Renal pelvis (tissue), 4 donors: ENCODE results near the gene MS4A10. TPM values are rescaled to one million over a fixed set of nuclear protein-coding genes. Genes with fewer than 3 reads are reported as not detected.

ENCODE experiments used
- DNase-seq: peaks from one replicate; pipeline ENCODE4 v3.0.0-alpha.2; 2013
- polyA plus RNA-seq, 3 donors: library from polyadenylated mRNA; unstranded; fragments of 120-200 nt; gene quantifications; one replicate each; pipeline ENCODE4 v1.2.1, GENCODE V29; 2013; ENCODE audit not compliant: insufficient read length in 3 of 3

The MS4A10 gene
- polyA plus RNA-seq, 3 donors: 0.10 to 0.24 (median 0.12) TPM

DNA sequence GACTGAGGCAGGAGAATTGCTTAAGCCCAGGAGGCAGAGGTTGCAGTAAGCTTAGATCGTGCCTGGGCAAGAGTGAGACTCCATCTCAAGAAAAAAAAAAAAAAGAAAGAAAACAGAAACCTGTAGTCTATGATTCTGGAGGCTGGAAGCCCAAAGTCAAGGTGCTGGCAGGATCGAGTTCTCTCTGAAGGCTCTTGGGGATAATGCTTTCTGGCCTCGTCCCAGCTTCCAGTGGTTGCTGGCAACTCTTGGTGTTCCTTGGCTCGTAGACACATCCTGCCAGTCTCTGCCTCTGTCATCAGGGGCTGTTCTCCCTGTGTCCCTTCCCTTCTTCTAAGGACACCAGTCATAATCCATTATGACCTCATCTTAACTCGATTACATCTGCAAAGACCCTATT lies 40.0 kb downstream of the MS4A10 start:
- DNase-seq: no peak

DNA sequence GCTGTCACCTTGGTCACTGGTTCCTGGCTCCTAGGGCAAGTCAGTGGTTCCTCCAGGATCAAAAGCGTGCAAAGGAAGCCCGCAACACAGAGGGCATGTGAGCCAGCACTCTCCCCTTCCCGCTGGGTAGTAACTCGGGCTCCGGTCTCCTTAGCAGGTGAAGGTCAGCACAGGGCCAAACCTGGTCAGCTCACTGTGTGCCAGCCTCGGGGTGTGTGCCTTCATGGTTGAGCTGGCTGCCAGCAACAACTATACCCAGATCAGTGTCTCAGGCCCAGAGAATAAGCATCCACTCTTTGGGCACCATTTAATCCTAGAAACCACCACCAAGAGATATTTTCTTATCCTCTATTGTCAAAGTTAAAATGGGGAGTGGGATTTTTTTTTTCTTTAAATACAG lies 40.7 kb downstream of the MS4A10 start:
- no peak for DNase-seq

DNA sequence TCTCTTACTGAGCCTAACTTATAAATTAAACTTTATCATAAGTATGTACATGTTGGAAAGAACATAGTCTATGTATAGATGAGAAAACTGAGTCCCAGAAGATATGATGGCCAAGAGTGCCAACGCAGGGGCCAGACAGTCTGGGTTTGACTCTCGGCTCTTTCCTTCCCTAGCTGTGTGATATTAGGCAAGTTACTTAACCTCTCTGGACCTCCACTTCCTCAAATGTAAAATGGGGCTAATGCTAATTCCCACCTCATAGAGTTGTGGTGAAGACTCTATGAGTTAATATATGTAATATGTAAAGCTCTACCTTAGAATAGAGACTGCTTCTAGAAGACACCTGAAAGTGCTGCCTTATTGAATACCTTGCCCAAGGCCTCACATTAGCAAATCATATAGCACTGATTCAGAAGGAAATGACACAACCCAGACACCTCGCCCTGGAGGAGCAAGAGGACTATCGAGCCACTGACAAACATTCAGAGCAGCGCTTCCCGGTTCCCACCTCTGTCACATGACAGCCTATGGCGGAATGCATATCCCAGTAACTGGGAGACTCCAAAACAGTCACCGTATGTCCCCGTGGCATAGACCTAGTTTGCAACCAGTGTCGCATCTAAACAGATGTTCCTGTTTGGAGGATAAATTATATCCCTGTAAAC lies 45.5 kb downstream of the MS4A10 start:
- no peak for DNase-seq

DNA sequence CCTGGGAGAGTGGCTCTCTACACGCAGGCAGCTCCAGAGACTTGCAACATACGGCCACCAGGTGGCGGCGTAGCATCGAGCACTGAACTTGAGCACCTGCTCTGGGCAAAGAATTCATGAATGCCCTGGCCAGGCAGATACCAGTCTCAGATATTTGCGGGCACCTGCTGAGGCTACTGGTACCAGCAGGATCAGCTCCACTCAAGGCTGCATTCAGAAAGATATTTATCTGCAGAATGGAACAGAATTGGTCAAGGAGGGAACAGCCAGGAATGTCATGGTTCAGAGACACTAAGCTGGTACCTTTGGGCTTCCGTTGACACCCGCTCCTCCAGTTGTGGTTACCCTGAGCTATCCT lies 46.0 kb downstream of the MS4A10 start:
- peak; percentile 71 for DNase-seq

DNA sequence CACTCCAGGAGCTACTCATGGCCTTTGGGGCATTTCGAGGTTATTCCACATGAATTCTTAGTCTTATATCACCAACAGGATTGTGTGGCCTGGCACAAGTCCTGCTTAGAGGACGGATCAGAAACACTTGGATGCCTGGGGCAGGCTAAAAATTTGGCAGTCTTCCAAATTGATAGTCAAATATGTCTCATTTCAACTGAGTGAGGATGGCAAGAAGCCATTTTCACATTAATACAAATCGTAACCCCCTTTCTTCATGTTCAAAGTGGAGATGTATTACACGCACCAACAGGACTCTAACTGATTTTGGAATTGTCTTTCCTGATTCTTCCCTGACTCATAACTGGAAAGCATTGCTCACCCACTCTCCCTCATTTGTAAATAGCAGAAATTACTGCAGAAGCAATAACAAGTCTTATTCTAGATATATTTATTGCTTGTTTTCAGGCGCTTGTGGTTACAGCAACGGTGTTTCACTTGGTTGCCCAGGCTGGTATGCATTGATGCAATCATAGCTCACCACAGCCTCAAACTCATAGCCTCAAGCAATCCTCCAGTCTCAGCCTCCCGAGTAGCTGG lies 46.5 kb downstream of the MS4A10 start:
- no peak for DNase-seq

DNA sequence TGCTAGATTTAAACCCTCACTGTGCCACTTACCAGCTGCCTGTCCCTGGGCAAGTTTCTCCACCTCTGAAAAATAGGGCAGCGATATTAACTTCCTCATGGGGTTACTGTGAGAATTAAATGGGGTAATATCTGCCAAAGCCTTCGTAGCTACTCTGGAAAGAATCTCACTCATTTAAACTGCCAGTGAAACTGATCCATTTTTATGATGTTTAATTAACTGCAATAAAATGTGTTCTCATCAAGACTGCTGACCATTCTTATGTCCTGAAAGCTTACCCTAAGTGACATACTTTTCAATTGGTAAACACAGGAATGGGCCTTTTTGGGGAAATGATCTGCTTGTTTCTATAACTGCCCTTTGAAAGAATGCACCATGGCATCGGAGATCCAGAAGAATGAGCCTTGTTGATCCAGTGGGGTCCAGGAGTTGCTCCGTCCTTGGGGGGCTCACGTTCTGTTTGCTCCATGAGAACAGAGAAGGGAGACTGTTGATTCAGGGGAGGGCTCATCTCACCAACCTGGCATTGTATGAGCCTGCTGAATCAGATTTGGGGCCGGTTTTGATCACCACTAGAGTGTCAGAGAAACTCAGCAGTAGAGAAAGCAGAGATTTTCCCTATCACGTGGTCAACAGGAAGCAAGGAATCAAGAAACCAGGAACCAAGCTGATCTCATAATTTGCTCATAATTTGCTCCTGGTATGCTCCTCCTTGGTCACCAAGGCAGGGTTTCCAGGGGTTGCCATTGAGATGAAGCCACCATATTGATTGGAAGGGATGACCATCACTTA lies 49.8 kb downstream of the MS4A10 start:
- DNase-seq: no peak

DNA sequence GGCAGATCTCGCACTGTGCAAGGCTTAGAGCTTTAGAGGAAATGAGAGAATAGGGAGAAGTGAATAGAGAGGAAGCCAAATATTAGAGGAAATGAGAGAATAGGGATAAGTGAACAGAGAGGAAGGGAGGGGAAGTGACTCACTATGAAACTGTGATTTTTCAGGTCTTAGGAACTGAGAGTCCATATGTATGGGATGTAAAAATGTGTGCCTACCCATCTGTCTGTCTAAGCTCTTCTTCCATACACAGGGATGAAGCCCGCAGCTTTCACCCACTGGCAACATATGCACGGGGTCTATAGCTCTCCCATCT lies 50.4 kb downstream of the MS4A10 start:
- no peak for DNase-seq

DNA sequence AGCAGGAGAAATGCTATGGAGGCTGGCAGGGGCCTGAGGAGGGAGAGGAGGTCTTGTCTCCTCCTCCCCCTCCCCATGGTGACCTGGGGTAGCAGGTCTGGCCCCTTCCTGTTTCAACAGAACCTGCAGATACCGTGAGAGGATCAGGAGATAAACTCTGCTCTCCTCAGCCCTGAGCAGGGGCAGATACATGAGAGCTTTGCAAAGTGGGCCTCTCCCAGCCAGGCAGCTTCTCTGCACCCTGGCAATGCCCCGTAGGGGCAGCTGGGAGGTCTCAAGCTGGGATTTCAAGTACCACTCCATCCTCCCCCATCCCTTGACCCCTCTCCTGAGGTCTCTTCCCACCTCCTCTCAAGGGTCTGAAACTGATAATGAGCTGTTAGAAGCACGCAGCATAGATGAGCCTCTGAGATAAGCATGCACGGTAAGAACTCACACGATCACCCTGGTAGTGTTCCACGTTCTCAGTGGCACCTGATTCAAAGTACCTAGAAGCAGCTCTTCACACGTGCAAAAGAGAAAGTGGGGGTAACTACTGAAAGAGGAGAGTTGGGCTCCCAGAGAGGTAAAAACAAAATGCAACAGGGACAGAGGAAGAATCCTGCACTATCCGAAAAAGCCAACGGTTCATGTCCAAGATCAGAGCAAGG lies 51.9 kb downstream of the MS4A10 start:
- no peak for DNase-seq

DNA sequence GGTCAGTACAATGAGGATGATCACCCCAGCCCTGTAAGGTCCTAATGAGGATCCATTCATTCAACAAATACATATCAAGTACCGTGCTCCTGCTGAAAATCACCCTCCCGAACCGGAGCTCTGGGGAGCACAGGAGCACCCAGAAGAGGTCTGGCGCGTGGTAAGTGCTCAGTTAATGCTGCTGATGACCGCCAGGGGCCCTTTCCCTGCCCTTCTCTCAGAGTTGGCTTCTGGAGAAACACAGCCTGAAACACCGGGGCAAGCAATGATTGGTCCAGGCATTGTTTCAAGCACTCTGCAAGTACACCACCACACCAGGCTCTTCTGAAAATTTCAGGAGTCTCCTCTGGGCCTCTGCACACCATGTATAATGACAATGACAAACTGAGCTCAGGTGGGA lies 53.0 kb downstream of the MS4A10 start:
- DNase-seq: no peak

DNA sequence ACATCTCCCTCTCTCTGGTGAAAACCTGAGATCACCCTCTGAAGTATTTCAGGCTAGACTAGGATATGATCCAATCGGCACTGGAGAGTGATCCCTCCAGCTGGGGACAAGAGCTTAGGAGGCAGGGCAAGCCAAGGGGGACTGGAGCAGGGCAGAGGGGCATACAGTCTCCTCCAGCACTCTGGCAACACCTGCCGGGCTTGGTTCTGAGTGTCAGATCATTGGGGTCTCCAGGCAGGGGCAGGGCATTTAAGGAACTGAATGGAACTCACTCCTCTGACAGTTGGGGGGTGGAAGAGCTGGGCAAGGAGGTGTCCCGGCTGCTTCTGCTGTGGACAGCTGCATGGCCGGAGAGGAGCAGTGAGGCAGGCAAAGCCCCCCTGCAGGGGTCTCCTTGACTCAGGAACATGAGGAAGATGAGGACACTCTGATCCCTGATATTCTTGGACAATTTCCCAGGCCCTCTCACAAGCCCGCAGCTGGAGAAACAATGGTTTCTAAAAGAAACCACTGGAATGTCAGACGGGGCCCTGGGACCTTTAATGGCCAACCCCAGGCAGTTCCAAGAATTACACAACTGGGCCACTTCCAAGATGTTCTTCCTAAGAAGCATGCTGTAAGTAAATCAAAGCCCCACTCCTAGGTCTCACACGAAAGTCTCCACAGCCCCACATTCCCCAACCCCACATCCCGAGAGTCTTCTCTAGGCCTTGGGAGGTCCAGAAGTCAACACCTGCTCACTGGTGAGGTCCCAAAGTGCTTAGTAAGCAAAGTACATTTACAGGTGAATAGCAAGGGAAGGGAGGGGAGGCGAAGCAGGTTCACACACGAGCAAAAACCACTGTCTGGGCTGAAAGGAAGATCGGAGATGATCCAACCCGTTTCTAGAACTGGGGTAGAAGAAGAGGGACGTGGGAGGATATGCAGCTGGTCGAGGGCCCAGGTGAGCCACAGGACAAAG lies 55.6 kb downstream of the MS4A10 start:
- DNase-seq: peak; percentile 69

DNA sequence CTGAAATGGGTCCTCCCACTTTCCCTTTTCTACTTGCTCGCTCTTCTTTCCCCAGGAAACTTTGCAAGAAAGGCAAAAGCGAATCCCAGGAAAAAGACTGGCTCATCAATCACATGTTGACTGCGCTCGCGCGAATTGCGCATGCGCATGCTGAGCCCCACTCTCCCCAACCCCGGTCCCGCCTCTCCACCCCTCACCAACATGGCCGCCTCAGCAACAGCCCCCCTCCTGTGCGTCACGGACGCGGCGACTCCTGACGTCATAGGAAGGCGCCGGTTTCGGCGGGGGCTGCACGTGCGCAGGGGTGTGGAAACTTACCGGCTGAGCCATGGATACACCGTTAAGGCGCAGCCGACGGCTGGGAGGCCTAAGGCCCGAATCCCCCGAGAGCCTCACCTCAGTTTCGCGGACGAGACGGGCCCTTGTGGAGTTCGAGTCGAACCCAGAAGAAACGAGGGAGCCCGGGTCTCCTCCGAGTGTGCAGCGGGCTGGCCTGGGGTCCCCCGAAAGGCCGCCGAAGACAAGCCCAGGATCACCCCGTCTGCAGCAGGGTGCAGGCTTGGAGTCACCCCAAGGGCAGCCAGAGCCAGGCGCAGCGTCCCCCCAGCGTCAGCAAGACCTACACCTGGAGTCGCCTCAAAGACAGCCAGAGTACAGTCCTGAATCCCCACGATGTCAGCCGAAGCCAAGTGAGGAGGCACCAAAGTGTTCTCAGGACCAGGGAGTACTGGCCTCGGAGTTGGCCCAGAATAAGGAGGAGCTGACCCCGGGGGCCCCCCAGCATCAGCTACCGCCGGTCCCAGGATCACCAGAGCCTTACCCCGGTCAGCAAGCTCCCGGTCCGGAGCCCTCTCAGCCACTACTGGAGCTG lies 56.9 kb downstream of the MS4A10 start, which contains the start of gene CCDC86:
Gene CCDC86 (plus strand): TSS at position 317 of the 871 bp plus-strand sequence. CDS start 12 bp downstream, at position 329.
- DNase-seq: peak; percentile 96

DNA sequence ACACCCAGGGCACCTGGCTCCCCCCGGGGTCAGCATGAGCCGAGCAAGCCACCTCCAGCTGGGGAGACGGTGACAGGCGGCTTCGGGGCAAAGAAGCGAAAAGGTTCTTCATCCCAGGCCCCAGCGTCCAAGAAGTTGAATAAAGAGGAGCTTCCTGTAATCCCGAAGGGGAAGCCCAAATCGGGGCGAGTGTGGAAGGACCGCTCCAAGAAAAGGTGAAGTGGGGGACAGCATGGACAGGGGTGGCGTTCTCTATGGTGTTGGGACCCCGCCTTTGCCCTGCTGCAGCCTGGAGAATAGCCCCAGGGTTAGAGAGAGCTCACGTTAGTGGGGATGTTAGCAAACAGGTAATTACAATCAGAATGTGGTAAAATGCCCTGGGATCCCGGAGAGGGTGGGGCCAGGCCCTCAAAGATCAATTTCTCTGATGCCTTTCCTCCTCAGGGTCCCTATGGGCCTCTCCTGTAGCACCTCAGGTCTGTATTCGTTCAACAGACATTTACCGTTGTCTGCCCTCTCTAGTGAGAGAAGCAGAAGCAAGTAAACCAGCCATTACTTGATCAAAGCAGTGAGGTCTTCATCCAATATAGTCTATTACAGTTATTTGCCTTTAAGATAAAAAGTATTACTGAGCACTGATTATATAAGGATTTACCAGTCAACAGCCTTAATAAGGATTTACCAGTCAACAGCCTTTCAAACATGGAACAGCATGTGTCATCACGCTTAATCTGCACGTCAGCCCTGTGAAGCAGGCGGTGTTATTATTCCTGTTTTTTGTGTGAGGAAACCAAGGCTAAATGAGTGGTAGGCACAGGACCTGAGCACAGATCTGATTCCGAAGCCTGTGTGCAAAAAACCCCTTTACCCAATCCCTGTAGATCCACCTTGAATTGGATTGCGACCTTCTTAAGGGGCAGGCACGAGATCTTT lies 57.8 kb downstream of the MS4A10 start:
- DNase-seq: no peak

DNA sequence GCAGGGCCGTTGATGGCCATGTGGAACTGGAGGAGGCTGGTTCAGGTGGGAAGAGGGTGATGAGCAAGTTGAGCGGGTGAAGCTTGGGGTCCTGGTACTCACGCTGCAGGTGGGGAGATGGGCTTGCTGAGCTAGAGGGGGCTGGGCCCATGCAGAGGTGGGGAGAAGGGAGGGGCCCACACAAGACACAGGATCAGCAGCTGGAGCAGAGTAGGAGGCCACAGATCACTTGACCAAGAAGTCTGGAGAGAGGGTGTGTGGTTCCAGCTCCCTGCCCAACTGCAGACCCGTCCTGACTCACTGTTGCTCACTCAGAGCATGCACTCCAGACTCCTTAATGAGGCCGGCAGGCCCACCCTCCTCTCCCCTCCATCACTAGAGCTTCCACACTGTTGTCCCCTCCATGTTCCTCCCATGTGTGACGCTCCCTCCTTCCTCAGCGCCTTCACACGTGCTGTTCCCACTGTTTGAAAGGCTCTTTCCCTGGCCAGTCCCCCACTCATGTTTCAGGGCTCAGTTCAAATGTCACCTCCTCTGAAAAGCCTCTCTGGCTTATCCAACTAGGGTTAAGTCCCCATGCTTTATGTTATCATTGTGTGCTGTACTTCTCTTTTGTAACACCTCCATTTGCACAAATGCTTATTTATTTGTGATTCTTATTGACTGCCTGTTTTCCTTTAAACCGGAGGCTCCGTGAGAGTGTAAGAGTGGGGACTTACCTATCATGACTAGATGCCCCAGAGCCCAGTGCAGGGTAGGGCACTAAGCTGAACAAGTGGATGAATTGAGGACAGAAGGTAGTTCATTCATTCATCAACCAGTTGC lies 59.1 kb downstream of the MS4A10 start:
- no peak for DNase-seq

DNA sequence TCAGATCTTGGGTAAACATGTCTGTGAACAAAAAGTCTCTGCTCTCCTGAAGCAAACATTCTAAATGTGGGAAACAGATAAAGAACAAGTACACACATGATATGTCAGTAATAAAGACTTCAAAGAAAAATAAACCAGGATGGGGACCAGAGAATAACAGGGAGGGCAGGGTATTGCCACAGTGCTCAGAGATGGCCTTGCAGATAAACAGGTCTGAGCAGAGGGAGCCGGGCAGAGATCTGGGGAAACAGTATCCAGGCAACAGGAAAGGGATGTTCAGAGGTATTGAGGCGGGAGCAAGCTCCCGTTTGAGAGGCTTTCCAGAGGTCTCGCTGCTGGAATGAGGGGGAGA lies 59.7 kb downstream of the MS4A10 start:
- no peak for DNase-seq

DNA sequence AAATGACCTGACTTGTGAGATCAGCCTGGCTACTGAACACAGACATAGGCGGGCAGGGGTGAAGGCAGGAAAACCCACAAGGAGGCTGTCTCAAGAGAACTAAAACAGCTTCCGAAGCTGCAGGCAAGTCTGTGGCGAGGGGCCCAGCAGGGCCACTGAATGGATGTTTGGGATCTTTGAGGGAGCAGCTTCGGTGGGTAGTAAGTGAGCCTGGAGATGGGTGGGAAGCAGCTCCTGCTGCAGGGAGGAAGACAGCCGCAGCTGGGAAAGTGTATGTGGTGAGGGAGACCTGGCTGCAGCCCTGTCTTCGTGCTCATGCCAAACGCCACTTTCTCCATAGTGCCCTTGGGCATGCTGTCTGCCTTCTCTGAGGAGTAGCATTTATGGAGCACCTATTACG lies 60.2 kb downstream of the MS4A10 start:
- no peak for DNase-seq

DNA sequence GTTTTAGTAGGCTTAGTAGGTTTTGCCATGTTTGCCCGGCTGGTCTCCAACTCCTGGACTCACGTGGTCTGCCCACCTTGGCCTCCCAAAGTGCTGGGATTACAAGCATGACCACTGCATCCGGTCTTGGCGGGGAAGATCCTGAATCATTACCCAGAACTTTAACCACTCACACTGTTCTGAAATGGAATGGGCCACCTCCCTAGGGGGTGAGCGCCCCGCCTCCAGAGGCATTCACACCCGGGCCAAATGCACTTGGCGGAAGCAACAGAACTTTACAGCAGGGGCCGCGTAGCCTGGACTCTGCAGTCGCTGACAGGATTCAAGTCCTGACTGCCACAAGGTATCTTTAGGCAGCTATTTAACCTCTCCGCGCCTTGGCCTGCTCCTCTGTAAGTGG lies 62.1 kb downstream of the MS4A10 start:
- no peak for DNase-seq

DNA sequence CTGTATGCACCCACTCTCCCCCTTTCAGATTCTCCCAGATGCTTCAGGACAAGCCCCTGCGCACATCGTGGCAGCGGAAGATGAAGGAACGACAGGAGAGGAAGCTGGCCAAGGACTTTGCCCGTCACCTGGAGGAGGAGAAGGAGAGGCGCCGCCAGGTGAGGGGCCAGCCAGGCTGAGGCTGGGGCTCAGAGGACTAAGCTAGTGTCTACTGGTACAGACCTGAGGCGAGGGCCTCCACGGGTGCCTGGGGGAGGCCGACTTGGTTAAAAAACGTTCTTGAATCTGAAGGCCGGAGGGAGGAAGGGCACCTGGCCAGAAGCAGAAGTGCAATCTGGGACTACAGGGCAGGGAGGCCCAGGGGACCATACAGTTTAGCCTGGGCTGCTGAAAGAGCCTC lies 62.8 kb downstream of the MS4A10 start:
- DNase-seq: no peak

DNA sequence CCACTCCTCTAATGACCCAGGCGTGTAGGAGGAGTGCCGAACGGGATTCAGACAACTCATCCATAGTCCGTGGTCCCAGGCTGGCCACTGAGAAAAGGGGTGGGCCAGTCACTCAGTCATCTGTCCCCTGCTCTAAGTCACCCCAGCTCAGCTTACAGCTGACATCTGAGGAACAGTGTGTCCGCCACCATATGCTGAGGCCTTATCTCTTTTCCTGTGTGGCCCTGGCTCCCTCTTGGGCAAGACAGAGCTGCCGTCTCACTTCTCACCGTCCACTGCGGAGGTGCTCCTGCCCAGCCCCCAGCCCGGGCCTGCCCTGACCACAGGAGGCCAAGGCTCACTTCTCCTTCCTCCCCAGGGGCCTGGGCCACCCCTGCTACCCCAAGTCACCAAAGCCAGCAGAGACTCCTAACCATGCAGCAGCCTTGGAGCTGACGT lies 63.6 kb downstream of the MS4A10 start:
- no peak for DNase-seq
